HepG2 (cell line): ENCODE results near the gene CBLN3. TPM values are rescaled to one million over a fixed set of nuclear protein-coding genes. Genes with fewer than 3 reads are reported as not detected.

Experiments
- ARID2 ChIP-seq: sonication (generic); formaldehyde crosslinking; IDR thresholded peaks from 2 replicates; pipeline ENCODE4 v1.8.1; 2022; ENCODE audit warnings: mild to moderate bottlenecking, missing genetic modification reagents, borderline replicate concordance
- E2F1 ChIP-seq: sonication (generic); formaldehyde crosslinking; IDR thresholded peaks from 2 replicates; pipeline ENCODE4 v1.5.0; 2020; ENCODE audit warnings: missing genetic modification reagents
- EP300 ChIP-seq, 3 experiments: sonication (generic) in 1 of 3; formaldehyde crosslinking in 1 of 3; IDR thresholded peaks; 2 replicates each; pipeline versions ENCODE4 v1.5.1 to v1.6.1; 2011 to 2020; ENCODE audit warnings: low read depth in 2 of 3, low read length in 2 of 3, borderline replicate concordance in 1 of 3, improper control_type of control experiment in 1 of 3, mild to moderate bottlenecking in 1 of 3, missing genetic modification reagents in 1 of 3, moderate library complexity in 1 of 3
- FOSL1 ChIP-seq: sonication (generic); formaldehyde crosslinking; IDR thresholded peaks from 2 replicates; pipeline ENCODE4 v1.9.0; 2021; ENCODE audit warnings: missing genetic modification reagents, borderline replicate concordance
- FUBP1 ChIP-seq: sonication (generic); formaldehyde crosslinking; IDR thresholded peaks from 2 replicates; pipeline ENCODE4 v1.5.1; 2020; ENCODE audit warnings: missing genetic modification reagents, mild to moderate bottlenecking, borderline replicate concordance
- HINFP ChIP-seq: sonication (generic); formaldehyde crosslinking; IDR thresholded peaks from 2 replicates; pipeline ENCODE4 v1.4.0; 2020; ENCODE audit warnings: low read depth, mild to moderate bottlenecking, missing genetic modification reagents
- HMG20B ChIP-seq: conservative IDR thresholded peaks from 2 replicates; pipeline ENCODE4 v1.6.1; 2016; ENCODE audit warnings: missing genetic modification reagents, missing compliant biosample characterization
- JUNB ChIP-seq: sonication (generic); formaldehyde crosslinking; IDR thresholded peaks from 2 replicates; pipeline ENCODE4 v1.8.0; 2022; ENCODE audit warnings: missing genetic modification reagents, mild to moderate bottlenecking, borderline replicate concordance
- KDM5A ChIP-seq: fragments of 200-600 bp; sonication (generic); IDR thresholded peaks from 2 replicates; pipeline ENCODE4 v1.7.0; 2018; ENCODE audit warnings: antibody characterized with exemption, mild to moderate bottlenecking, low read length, borderline replicate concordance
- MYNN ChIP-seq: sonication (generic); formaldehyde crosslinking; IDR thresholded peaks from 2 replicates; pipeline ENCODE4 v1.4.0; 2020; ENCODE audit warnings: mild to moderate bottlenecking, low read depth, missing genetic modification reagents
- NCOA2 ChIP-seq: sonication (generic); formaldehyde crosslinking; IDR thresholded peaks from 2 replicates; pipeline ENCODE4 v1.8.0; 2022; ENCODE audit warnings: inconsistent platforms
- NR0B2 ChIP-seq: sonication (generic); formaldehyde crosslinking; IDR thresholded peaks from 2 replicates; pipeline ENCODE4 v1.4.0; 2020; ENCODE audit warnings: mild to moderate bottlenecking, missing genetic modification reagents
- PLSCR1 ChIP-seq: sonication (generic); formaldehyde crosslinking; IDR thresholded peaks from 2 replicates; pipeline ENCODE4 v1.5.0; 2020; ENCODE audit warnings: missing genetic modification reagents, mild to moderate bottlenecking, borderline replicate concordance
- POLR2AphosphoS5 ChIP-seq: IDR thresholded peaks from 2 replicates; pipeline ENCODE4 v1.6.1; 2012; ENCODE audit warnings: low read depth, low read length
- PRPF4 ChIP-seq: fragments of 200-400 bp; formaldehyde crosslinking; IDR thresholded peaks from 2 replicates; pipeline ENCODE4 v1.6.1; 2016; ENCODE audit warnings: low read length, low read depth; ENCODE audit not compliant: poor library complexity, severe bottlenecking
- SOX5 ChIP-seq: IDR thresholded peaks from 2 replicates; pipeline ENCODE4 v1.6.1; 2016; ENCODE audit warnings: borderline replicate concordance
- WIZ ChIP-seq: sonication (generic); formaldehyde crosslinking; IDR thresholded peaks from 2 replicates; pipeline ENCODE4 v1.5.1; 2020; ENCODE audit warnings: mild to moderate bottlenecking, missing genetic modification reagents
- ZNF230 ChIP-seq: sonication (generic); formaldehyde crosslinking; IDR thresholded peaks from 2 replicates; pipeline ENCODE4 v1.4.0; 2020; ENCODE audit warnings: mild to moderate bottlenecking, missing genetic modification reagents
- ZNF530 ChIP-seq: sonication (generic); formaldehyde crosslinking; IDR thresholded peaks from 2 replicates; pipeline ENCODE4 v1.5.0; 2020; ENCODE audit warnings: low read depth, mild to moderate bottlenecking, missing genetic modification reagents
- ZNF558 ChIP-seq: sonication (generic); formaldehyde crosslinking; IDR thresholded peaks from 2 replicates; pipeline ENCODE4 v1.9.0; 2022; ENCODE audit warnings: mild to moderate bottlenecking, missing genetic modification reagents, borderline replicate concordance
- ZNF564 ChIP-seq: sonication (generic); formaldehyde crosslinking; IDR thresholded peaks from 2 replicates; pipeline ENCODE4 v1.8.1; 2023; ENCODE audit warnings: mild to moderate bottlenecking, missing genetic modification reagents
- ZNF589 ChIP-seq: sonication (generic); formaldehyde crosslinking; conservative IDR thresholded peaks from 2 replicates; pipeline ENCODE4 v1.8.0; 2022; ENCODE audit warnings: mild to moderate bottlenecking, moderate library complexity, missing genetic modification reagents
- ZNF772 ChIP-seq: sonication (generic); formaldehyde crosslinking; IDR thresholded peaks from 2 replicates; pipeline ENCODE4 v1.5.0; 2020; ENCODE audit warnings: mild to moderate bottlenecking, missing genetic modification reagents
- polyA plus RNA-seq, 8 experiments: library from polyadenylated mRNA; depleted of rRNA in 3 of 8; stranded (reverse) in 7 of 8; unstranded in 1 of 8; fragments of >200 nt; fragmentation: Illumina TruSeq in 4 of 8; extraction: Trizol in 4 of 8; gene quantifications; 2 replicates each; pipeline versions ENCODE4 v1.2.1 to v1.2.3, GENCODE V29; 2011 to 2016; ENCODE audit warnings: low read depth in 4 of 8, missing spikeins in 1 of 8, mixed read lengths in 1 of 8; ENCODE audit not compliant: insufficient read depth in 1 of 8
- total RNA-seq, 5 experiments: library from RNA; depleted of rRNA; stranded (reverse); fragments of >200 nt; fragmentation: Illumina TruSeq; extraction: Trizol; gene quantifications; 2 replicates each; pipeline ENCODE4 v1.2.3, GENCODE V29; 2016; ENCODE audit warnings: low read depth in 1 of 5

CBLN3 gene
- total and polyA plus RNA-seq, 2 of the 13 experiments (the other 11 are each of a cell fraction or from before 2014, with no cell fraction given) = 0.66 to 0.98 TPM

- TF ChIP-seq NR0B2 (CRISPR knock-in tag) = peak; percentile 55; the same call in 1 of the 2 replicates
- no peak; the same call in 1 of the 2 replicates for TF ChIP-seq POLR2AphosphoS5
- 0 out of 2 replicates have a peak, but pooled peaks have one; percentile 45 for TF ChIP-seq FUBP1 (CRISPR knock-in tag)
- no peak for TF ChIP-seq MYNN (CRISPR knock-in tag)
- no peak; the same call in 1 of the 2 replicates for TF ChIP-seq HMG20B (CRISPR knock-in tag)
- 0 out of 2 replicates have a peak, but pooled peaks have one; percentile 69 for TF ChIP-seq ZNF772 (CRISPR knock-in tag)
- TF ChIP-seq PRPF4 = no peak
- TF ChIP-seq WIZ (CRISPR knock-in tag) = no peak
- no peak for TF ChIP-seq ARID2
- no peak for TF ChIP-seq KDM5A
- TF ChIP-seq ZNF530 (CRISPR knock-in tag) = no peak
- no peak for TF ChIP-seq ZNF558 (CRISPR knock-in tag)
- no peak for TF ChIP-seq JUNB (CRISPR knock-in tag)
- TF ChIP-seq SOX5 = no peak
- no peak for TF ChIP-seq EP300 (IDR thresholded peaks at IDR 0.05; ENCODE audit: low read depth in 2 of 2, low read length in 2 of 2)
- 0 out of 2 replicates have a peak, but pooled peaks have one; percentile 17 for TF ChIP-seq EP300 (CRISPR knock-in tag; IDR thresholded peaks at IDR 0.05; ENCODE audit: borderline replicate concordance)
- TF ChIP-seq ZNF564 = no peak
- TF ChIP-seq PLSCR1 (CRISPR knock-in tag) = no peak
- no peak for TF ChIP-seq ZNF589 (CRISPR knock-in tag)
- TF ChIP-seq FOSL1 = no peak
- TF ChIP-seq ZNF230 = no peak
- TF ChIP-seq HINFP (CRISPR knock-in tag) = peak; percentile 34; the same call in 1 of the 2 replicates
- no peak for TF ChIP-seq NCOA2 (CRISPR knock-in tag)
- TF ChIP-seq E2F1 (CRISPR knock-in tag) = no peak
Observed at GRCh38 chr14:24437020-24437735, 7.7 kb upstream of the CBLN3 start (continued).
